Neuronal stem cell (in vitro differentiated cells): ENCODE results near the gene MARK3.

Experiments
- DNase-seq: peaks from one replicate; pipeline ENCODE4 v3.0.0-alpha.2; 2013; ENCODE audit warnings: low spot score
- H2AFZ ChIP-seq: one replicate; pipeline ENCODE4 v1.6.1; 2013; ENCODE audit warnings: mild to moderate bottlenecking, low read length, inconsistent platforms
- H2AK5ac ChIP-seq: 2 replicates; pipeline ENCODE4 v1.6.1; 2013; ENCODE audit warnings: low read depth, mild to moderate bottlenecking, inconsistent platforms, low read length, moderate library complexity, mixed read lengths
- H2BK120ac ChIP-seq: 2 replicates; pipeline ENCODE4 v1.6.1; 2013; ENCODE audit warnings: low read depth, mild to moderate bottlenecking, inconsistent platforms, low read length, moderate library complexity, mixed read lengths
- H2BK12ac ChIP-seq: one replicate; pipeline ENCODE4 v1.6.1; 2013; ENCODE audit warnings: low read length, inconsistent platforms
- H2BK15ac ChIP-seq: 2 replicates; pipeline ENCODE4 v1.6.1; 2013; ENCODE audit warnings: mild to moderate bottlenecking, low read length, inconsistent platforms, mixed read lengths
- H2BK5ac ChIP-seq: one replicate; pipeline ENCODE4 v1.6.1; 2013; ENCODE audit warnings: inconsistent platforms, mild to moderate bottlenecking, low read length, moderate library complexity
- H3K14ac ChIP-seq: one replicate; pipeline ENCODE4 v1.6.1; 2013; ENCODE audit warnings: low read length, inconsistent platforms
- H3K18ac ChIP-seq: 2 replicates; pipeline ENCODE4 v1.6.1; 2013; ENCODE audit warnings: low read length, inconsistent platforms
- H3K23ac ChIP-seq: 2 replicates; pipeline ENCODE4 v1.6.1; 2013; ENCODE audit warnings: low read depth, mild to moderate bottlenecking, mixed read lengths, low read length, inconsistent platforms; ENCODE audit not compliant: poor library complexity
- H3K27ac ChIP-seq: replicated peaks from 3 replicates; pipeline ENCODE4 v1.5.1; 2013; ENCODE audit warnings: low read length, inconsistent platforms
- H3K27me3 ChIP-seq, 3 experiments: 2 replicates each; pipeline ENCODE4 v1.6.1; 2013; ENCODE audit warnings: low read length in 3 of 3, mild to moderate bottlenecking in 2 of 3, inconsistent platforms in 1 of 3, low read depth in 1 of 3, mixed read lengths in 1 of 3, moderate library complexity in 1 of 3; ENCODE audit not compliant: control insufficient read depth in 3 of 3, insufficient read depth in 3 of 3
- H3K36me3 ChIP-seq, 2 donors: replicated peaks in 1 of 2; 2 replicates each; pipeline ENCODE4 v1.6.1; 2013; ENCODE audit warnings: low read length in 2 of 2; ENCODE audit not compliant: control insufficient read depth in 2 of 2, insufficient read depth in 2 of 2
- H3K4ac ChIP-seq: 2 replicates; pipeline ENCODE4 v1.6.1; 2013; ENCODE audit warnings: inconsistent platforms, mild to moderate bottlenecking, low read length, moderate library complexity
- H3K4me1 ChIP-seq, 2 donors: 1 replicate in 1 of 2; 2 replicates in 1 of 2; pipeline ENCODE4 v1.6.1; 2013; ENCODE audit warnings: low read length in 2 of 2, low read depth in 1 of 2; ENCODE audit not compliant: control insufficient read depth in 2 of 2, insufficient read depth in 1 of 2
- H3K4me2 ChIP-seq: one replicate; pipeline ENCODE4 v1.6.1; 2013; ENCODE audit warnings: mild to moderate bottlenecking, low read length, inconsistent platforms; ENCODE audit not compliant: insufficient read depth, poor library complexity, severe bottlenecking
- H3K4me3 ChIP-seq, 2 donors: 2 replicates each; pipeline ENCODE4 v1.5.1; 2013; ENCODE audit warnings: low read length in 2 of 2, mild to moderate bottlenecking in 2 of 2, inconsistent platforms in 1 of 2, moderate library complexity in 1 of 2
- H3K79me1 ChIP-seq: one replicate; pipeline ENCODE4 v1.6.1; 2013; ENCODE audit warnings: low read depth, mild to moderate bottlenecking, inconsistent platforms, low read length, moderate library complexity
- H3K9ac ChIP-seq: one replicate; pipeline ENCODE4 v1.6.1; 2013; ENCODE audit warnings: mild to moderate bottlenecking, low read depth, low read length, inconsistent platforms; ENCODE audit not compliant: poor library complexity
- H3K9me3 ChIP-seq, 2 donors: replicated peaks in 1 of 2; 2 replicates each; pipeline versions ENCODE3 to v1.6.1; 2013; ENCODE audit warnings: low read length in 2 of 2, mild to moderate bottlenecking in 2 of 2, inconsistent platforms in 1 of 2, low read depth in 1 of 2, mixed read lengths in 1 of 2, moderate library complexity in 1 of 2; ENCODE audit not compliant: control insufficient read depth in 2 of 2, insufficient read depth in 1 of 2
- H4K8ac ChIP-seq: one replicate; pipeline ENCODE4 v1.6.1; 2013; ENCODE audit warnings: low read depth, mild to moderate bottlenecking, inconsistent platforms, low read length, moderate library complexity
- H4K91ac ChIP-seq: one replicate; pipeline ENCODE4 v1.6.1; 2013; ENCODE audit warnings: low read length, low read depth, mild to moderate bottlenecking, inconsistent platforms; ENCODE audit not compliant: poor library complexity
- WGBS, 2 donors: extraction: QIAGEN DNeasy Blood & Tissue Kit; methylation state at CpG; one replicate each; pipeline ENCODE4 v1.1.7; 2013; ENCODE audit warnings: missing lambda C conversion rate in 2 of 2, mixed read lengths in 1 of 2; ENCODE audit not compliant: insufficient read length in 2 of 2, insufficient replicate concordance in 1 of 2; ENCODE audit errors: extremely low coverage in 2 of 2; 5-methylcytosine and 5-hydroxymethylcytosine counted together

Gene MARK3

DNA sequence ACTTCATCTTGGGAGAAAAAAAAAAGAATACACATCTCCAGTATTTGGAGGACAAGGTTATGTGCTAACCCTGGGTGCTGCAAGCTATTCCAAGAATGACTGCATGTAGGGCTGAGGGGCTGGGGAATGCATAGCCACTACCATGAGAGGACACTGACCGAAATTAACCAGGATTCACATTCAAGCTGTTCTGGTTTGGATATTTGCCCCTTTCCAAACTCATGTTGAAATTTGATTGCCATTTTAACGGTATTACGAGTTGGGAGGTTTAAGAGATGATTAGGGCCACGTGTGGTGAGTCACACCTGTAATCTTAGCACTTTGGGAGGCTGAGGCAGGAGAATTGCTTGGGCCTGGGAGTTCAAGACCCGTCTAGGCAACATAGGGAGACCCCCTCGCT is 18.5 kb upstream of the MARK3 start:
- Histone ChIP-seq H2AK5ac (no peak overlapping the region), H4K8ac (no peak overlapping the region), H3K27ac (no peak overlapping the region), H3K36me3 (no peaks in the 10 kb centered on the region), H3K79me1 (no peaks in the 10 kb centered on the region), H2BK12ac (no peak overlapping the region), H4K91ac (no peak overlapping the region), H3K23ac (no peak overlapping the region), H3K9me3 (peaks cover 0 to 2% of the 10 kb centered on the region in 2 donors), H2BK15ac (no peak overlapping the region), H3K27me3 (no peaks in the 10 kb centered on the region), H3K9ac (no peak overlapping the region), H2BK5ac (no peak overlapping the region), H3K4me2 (no peak overlapping the region), H3K4me3 (no peak overlapping the region), H3K4me1 (no peaks in the 10 kb centered on the region), H3K18ac (no peak overlapping the region), H3K4ac (no peak overlapping the region), H3K14ac (no peak overlapping the region), H2AFZ (no peak overlapping the region), H2BK120ac (no peak overlapping the region)
- no peak for DNase-seq
- no CpG with 5 or more reads among the region's 6 CpGs for WGBS, 2 donors

DNA sequence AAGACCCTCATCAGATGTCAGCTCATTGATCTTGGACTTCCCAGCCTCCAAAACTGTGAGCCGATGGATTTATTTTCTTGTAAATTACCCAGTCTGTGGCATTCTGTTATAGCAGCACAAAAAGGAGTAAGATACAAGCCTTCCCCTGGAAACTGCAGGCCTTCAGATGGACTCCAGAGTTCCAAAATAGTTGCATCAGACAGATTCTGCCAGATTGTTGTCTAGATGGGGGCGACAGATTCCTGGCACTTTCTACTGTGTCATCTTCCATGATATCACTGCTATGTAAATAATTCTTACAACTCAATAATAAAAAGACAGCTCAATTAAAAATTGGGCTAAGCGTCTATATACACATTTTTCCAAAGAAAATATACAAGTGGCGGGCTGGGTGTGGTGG is 17.2 kb upstream of the MARK3 start:
- Histone ChIP-seq H2BK5ac (no peak overlapping the region), H2AK5ac (no peak overlapping the region), H3K9ac (no peak overlapping the region), H2BK12ac (no peak overlapping the region), H3K27ac (no peak overlapping the region), H2BK15ac (no peak overlapping the region), H3K23ac (no peak overlapping the region), H3K4me3 (no peak overlapping the region), H3K9me3 (no peaks in the 10 kb centered on the region), H4K91ac (no peak overlapping the region), H3K27me3 (no peaks in the 10 kb centered on the region), H3K14ac (no peak overlapping the region), H2AFZ (no peak overlapping the region), H4K8ac (no peak overlapping the region), H3K4me2 (no peak overlapping the region), H3K4me1 (peaks cover 0 to 2% of the 10 kb centered on the region in 2 donors), H3K36me3 (no peaks in the 10 kb centered on the region), H3K18ac (no peak overlapping the region), H2BK120ac (no peak overlapping the region), H3K4ac (no peak overlapping the region), H3K79me1 (no peaks in the 10 kb centered on the region)
- WGBS, 2 donors, result no CpG with 5 or more reads among the region's 4 CpGs
- no peak for DNase-seq

DNA sequence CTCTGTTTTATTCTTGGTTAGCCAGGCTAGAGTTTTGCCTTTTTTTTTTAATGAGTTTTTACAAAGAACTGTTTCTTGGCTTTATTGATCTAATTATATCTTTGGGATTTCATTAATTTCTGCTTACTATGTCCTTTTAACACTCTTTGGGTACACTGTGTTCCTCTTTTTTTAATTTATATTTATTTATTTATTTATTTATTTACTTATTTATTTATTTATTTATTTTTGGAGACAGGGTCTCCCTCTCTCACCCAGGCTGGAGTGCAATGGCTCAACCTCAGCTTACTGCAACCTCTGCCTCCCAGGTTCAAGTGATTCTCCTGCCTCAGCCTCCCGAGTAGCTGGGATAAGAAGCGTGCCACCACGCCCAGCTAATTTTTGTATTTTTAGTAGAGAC is 15.1 kb upstream of the MARK3 start:
- H2BK120ac ChIP-seq, result no peak overlapping the region
- H3K27me3 ChIP-seq, result peaks cover 0 to 5% (median 0%) of the 10 kb centered on the region in 3 experiments
- no peak overlapping the region for H3K27ac ChIP-seq
- H2BK15ac ChIP-seq, result no peak overlapping the region
- DNase-seq, result no peak
- H3K36me3 ChIP-seq, result no peaks in the 10 kb centered on the region
- no peak overlapping the region for H2BK12ac ChIP-seq
- no peak overlapping the region for H4K8ac ChIP-seq
- H3K4me3 ChIP-seq, result no peak overlapping the region
- H3K79me1 ChIP-seq, result no peaks in the 10 kb centered on the region
- H3K14ac ChIP-seq, result no peak overlapping the region
- H4K91ac ChIP-seq, result no peak overlapping the region
- H3K23ac ChIP-seq, result no peak overlapping the region
- no peak overlapping the region for H3K4ac ChIP-seq
- no peak overlapping the region for H2BK5ac ChIP-seq
- WGBS, 2 donors, result no CpG with 5 or more reads among the region's 3 CpGs
- H3K4me1 ChIP-seq, result peaks cover 0 to 2% of the 10 kb centered on the region in 2 donors
- H3K18ac ChIP-seq, result no peak overlapping the region
- H3K4me2 ChIP-seq, result no peak overlapping the region
- no peak overlapping the region for H2AK5ac ChIP-seq
- no peak overlapping the region for H3K9ac ChIP-seq
- H2AFZ ChIP-seq, result no peak overlapping the region
- H3K9me3 ChIP-seq, result no peaks in the 10 kb centered on the region

DNA sequence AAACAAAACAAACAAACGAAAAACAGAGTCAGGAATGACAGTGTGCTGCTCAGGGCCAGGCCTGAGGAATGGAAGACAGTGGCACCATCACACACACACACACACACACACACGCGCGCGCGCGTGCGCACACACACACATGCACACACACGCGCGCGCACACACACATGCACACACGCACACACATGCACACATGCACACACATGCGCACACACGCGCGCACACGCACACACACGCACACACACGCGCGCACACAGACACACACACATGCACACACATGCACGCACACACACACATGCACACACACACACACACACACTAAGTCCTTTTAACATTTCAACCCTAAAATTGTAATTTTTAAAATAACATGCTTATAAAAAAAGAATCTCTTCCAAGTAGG is 13.2 kb upstream of the MARK3 start:
- H2AFZ ChIP-seq, result no peak overlapping the region
- peaks cover 0 to 5% (median 2%) of the 10 kb centered on the region in 3 experiments for H3K27me3 ChIP-seq
- no peak overlapping the region for H4K8ac ChIP-seq
- no peak overlapping the region for H2BK12ac ChIP-seq
- H3K9me3 ChIP-seq, result no peaks in the 10 kb centered on the region
- peaks cover 0 to 2% of the 10 kb centered on the region in 2 donors for H3K4me1 ChIP-seq
- no peak overlapping the region for H3K27ac ChIP-seq
- H2BK5ac ChIP-seq, result no peak overlapping the region
- no peak overlapping the region for H3K9ac ChIP-seq
- H3K23ac ChIP-seq, result no peak overlapping the region
- H3K36me3 ChIP-seq, result no peaks in the 10 kb centered on the region
- H4K91ac ChIP-seq, result no peak overlapping the region
- no CpG with 5 or more reads among the region's 23 CpGs for WGBS, 2 donors
- H3K79me1 ChIP-seq, result no peaks in the 10 kb centered on the region
- no peak overlapping the region for H2AK5ac ChIP-seq
- no peak overlapping the region for H3K4me2 ChIP-seq
- no peak for DNase-seq
- H3K4me3 ChIP-seq, result no peak overlapping the region
- no peak overlapping the region for H3K4ac ChIP-seq
- H2BK120ac ChIP-seq, result no peak overlapping the region
- no peak overlapping the region for H3K14ac ChIP-seq
- no peak overlapping the region for H2BK15ac ChIP-seq
- no peak overlapping the region for H3K18ac ChIP-seq
